Activated CD4-positive, alpha-beta T cell treated with anti-CD3 and anti-CD28 coated beads, Interleukin-2, amount 50 U/mL, for 16 hours (primary cell): ENCODE data around the gene PMVK.
"Not testable (repeated sequence)": the region's sequence is repeated elsewhere in the genome, so short reads cannot be mapped to it uniquely, and the experiment has no call there.

ENCODE experiments used
- DNase-seq: peaks from one replicate; pipeline ENCODE4 v3.0.0-alpha.2; 2020

Gene PMVK

DNA sequence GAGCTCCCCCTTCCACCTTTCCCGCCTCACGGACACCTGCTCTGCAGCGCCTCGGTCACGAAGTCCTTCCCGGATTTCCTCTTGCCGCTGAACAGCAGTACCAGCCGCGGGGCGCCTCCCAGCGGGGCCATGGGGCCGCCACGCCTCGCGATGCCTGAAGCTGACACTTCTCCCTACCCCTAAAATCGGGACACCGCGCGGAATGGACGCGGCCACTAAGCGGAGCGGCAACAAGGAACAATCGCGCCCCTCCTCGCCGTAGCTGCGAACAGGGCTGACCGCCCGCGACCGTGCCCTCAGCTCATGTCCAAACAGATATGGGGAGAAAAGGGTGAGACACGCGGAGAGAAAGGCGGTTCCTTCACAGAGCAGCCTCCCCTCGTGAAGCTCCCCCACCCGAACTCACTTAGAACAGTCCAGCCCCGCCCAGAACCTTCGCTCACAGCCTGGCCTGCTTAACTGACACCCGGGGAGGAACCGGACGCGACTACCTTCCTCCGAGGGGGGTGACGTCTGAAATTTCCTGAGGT lies at the start of gene PMVK:
Gene PMVK, minus strand, starts transcription at position 165 of the 530 bp plus-strand sequence. Its CDS starts 34 bp downstream, at position 131.
- DNase-seq: peak; percentile 96

DNA sequence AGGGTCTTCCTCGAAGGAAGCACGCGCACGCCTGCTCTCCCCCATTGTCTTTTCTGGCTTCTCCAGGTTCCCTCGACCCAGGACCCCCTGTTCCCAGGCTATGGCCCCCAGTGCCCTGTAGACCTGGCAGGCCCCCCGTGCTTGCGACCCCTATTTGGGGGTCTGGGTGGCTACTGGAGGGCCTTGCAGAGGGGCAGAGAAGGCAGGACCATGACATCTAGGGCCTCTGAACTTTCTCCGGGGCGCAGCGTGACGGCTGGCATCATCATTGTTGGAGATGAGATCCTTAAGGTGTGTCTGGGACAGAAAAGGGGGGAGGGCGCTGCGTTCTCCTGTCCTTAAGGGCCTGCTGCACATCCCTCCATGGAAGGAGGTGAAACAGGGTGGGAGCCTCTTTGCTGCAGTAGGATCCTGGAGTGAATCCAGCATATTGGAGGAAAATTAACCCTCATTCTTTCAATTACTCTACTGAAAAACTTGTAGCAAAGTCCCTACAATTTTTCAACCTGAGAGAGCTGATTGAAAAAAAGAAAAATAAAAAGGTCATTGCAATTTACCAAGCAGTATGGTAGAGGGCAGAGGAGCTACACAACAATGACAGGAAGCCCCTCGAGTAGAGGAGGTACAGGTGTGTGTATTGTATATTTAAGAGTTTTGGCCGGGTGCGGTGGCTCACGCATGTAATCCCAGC lies 47.4 kb upstream of the PMVK start:
- no peak for DNase-seq

DNA sequence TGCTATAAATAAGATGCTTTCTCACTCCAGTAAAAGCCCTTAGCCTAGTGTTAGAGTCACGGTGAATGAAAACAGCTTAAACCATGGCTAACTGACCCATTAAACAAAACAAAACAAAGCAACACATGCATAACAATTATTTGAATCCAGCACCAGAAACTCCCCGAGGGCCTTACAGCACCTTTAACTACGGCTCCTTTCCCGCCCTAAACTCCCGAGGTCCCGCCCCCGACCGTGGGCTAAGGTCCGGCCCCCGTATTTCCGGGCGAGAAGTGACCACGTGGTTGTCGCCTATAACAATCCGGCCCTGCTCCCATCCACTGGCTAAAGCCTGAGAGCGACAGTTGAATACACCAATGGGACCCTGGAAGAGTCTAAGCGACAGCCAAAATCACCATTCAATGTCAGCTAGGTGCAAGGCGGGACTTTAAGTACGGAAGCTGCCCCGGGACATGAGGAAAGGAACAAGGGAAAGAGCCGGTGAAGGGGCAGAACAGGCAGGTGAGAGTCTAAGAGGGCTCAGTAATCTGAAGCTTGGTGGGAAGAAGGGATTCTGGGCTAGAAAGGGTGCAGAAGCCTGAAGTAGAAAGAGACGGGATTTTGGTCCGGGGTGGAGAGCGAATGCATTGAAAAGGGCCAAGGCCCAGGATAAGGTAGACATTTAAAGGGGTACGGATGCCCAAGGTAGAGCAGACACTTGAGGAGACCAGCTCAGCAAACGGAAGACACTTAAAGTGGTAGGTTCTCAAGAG lies 46.6 kb upstream of the PMVK start, which contains the start of gene FLAD1:
Gene FLAD1, plus strand, starts transcription at position 448 of the 752 bp plus-strand sequence. CDS start 351 bp downstream, outside the sequence.
- peak; percentile 100 for DNase-seq

DNA sequence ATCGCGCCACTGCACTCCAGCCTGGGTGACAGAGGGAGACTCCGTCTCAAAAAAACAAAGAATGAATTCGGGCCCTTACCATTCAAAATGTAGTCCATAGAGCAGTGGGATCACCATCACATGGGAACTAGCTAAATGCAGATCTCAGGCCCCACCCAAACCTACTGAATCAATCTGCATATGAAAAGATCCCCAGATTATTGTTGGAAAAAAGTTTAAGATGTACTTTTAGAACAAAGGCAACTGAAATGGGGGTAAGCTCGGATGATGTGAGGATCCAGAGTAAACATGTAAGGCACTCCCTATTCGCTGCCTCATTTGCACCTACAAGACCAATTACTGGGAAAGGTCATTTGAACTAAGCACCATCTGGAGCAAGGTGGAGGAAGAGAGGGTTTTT lies 45.8 kb upstream of the PMVK start:
- no peak for DNase-seq

DNA sequence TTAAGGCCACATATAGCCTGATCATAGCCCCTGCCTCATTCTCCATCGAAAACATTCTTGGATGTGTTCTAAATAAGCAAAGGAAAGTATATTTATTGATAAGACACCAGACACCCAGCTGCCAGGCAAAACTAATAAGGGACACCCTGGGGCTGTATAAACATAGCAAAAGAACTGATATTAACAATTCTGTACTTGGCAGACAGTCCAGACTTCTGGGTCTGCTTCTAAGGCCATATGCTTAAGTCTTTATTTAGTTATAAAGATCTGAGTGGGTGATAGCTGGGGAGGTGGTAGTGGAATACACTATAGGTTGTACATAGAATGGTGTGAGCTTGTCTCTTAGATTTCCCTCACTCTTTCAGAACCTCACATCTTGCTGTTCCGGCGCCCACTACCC lies 41.8 kb upstream of the PMVK start:
- DNase-seq: no peak

DNA sequence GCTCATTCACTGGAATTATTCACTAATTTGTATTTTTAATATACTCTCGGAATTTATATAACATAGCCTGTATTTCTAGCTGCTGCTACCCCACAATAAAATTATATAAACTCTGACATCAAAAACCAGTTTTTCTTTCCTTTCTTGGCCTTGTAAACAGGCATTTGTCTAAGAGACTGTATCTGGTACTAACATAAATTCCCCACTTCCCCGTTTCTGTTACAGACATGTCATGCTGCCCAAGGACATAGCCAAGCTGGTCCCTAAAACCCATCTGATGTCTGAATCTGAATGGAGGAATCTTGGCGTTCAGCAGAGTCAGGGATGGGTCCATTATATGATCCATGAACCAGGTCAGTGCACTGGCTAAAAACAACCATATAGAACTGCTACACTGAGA lies 41.2 kb upstream of the PMVK start:
- DNase-seq: not testable (repeated sequence)

DNA sequence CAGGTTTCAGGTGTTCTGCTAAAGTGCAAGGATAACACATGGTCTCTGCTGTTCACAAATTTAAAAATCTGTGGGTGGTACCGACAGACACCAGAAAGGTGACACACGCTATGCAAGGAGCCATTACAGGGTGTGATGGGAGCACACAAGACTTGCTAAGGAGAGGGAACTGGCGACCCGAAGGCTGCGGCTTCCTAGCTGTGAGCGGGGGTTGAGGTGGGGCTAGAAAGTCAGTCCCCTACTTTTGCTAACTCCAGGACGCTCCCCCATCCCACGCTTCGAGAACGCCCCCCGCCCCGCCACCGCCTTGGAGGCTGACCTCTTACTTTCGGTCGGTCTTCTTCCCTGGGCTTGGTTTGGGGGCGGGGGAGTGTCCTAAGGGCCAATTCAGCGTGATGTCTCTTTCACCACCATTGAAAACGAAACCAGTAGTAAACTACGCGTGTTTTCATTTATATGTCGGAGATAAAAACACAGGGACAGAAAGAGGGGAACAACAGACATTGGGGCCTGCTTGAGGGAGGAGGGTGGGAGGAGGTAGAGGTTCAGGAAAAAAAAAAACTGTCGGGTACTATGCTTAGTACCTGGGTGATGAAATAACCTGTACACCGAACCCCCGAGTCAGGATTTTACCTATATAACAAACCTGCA lies 39.0 kb upstream of the PMVK start:
- DNase-seq: peak; percentile 69

DNA sequence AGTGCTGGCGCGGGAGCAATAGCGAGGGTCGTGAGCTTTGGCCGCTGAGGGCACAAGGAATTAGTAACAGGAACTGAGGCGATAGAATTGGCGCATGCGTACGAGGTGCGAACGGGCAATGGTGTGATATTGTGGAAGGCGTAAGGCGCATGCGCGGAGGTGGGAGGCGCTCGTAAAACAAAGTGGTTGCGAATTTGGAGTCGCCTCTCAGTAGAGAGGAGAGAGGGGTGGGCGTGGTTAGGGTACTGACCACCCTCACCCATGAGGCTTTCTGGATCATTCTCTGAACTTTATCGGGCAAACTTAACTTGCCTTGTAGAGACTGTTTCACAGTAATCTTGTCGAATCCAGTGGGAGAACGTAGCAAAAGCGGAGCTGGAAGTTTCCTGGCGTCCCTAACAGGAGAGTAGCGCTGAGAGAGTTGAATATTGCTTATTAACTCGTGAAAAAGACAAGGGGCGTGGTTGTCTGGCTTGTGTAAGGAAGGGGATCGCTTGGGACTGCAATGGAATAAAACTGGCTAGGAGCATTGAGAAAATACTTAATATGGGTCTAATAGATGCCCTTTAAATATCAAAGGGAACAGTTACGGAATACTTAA lies 38.4 kb upstream of the PMVK start:
- DNase-seq: peak; percentile 98

DNA sequence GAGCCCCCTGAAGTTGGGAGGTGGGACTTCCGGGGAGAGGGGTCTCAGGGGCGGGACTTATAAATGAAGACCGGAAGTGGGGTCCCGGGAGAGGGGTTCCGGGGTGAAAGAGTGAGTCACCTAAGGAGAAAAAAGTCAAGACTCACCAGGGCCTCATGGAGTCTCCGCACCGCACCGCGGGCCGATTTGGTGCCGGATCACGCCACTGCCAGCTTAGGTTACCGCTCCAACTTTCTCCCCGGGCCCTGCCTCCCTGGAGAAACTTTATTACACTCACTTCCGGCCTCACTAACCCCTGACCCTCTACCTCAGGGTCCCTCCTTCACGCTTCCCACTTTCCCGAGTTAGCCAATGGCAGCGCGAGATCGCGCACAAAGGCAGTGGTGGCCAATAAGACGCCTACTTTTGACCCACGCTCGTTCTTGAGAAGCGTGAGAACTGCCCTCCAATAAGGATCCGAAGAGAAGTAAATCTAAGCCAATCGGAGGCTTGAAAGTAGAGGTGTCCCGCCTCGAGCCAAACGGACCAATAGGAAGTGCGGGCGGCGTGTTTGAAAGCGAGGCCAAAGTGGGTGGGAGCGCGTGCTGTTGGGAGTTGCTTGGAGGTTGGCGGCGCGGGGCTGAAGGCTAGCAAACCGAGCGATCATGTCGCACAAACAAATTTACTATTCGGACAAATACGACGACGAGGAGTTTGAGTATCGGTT lies 37.7 kb upstream of the PMVK start, which contains the start of gene CKS1B:
Gene CKS1B, plus strand, starts transcription at position 580 of the 706 bp plus-strand sequence. Its CDS starts 65 bp downstream, at position 645.
- peak; percentile 99 for DNase-seq

DNA sequence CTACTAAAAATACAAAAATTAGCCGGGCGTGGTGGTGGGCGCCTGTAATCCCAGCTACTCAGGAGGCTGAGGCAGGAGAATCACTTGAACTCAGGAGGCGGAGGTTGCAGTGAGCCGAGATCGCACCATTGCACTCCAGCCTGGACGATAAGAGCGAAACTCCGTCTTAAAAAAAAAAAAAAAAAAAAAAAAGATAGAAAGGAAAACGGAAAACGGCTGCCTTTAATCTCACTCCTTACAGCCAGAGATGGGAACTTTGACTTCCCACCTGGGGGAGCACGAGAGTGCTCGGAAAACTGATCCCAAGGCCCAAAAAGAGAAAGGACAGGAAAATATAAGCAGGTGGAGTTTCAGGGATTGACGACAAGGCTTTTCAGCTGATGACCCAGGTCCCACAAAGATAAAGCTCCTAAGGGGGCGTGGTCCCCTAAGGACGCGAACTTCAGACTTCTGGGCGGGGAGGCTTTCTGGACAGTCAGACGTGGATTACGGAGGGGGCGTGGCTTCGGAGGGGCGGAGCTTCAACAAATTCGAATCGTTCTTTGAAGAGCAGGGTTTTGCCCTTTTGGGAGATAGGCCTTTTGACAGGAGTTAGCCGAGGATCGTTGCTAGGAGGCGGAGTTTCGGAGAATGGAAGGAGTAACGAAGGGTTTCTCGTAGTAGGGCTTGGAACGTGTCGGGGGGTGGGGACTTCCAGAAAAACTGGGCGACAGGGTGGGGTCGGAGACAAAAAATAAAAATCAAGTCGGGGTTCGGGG lies 37.0 kb upstream of the PMVK start:
- DNase-seq: peak; percentile 97

DNA sequence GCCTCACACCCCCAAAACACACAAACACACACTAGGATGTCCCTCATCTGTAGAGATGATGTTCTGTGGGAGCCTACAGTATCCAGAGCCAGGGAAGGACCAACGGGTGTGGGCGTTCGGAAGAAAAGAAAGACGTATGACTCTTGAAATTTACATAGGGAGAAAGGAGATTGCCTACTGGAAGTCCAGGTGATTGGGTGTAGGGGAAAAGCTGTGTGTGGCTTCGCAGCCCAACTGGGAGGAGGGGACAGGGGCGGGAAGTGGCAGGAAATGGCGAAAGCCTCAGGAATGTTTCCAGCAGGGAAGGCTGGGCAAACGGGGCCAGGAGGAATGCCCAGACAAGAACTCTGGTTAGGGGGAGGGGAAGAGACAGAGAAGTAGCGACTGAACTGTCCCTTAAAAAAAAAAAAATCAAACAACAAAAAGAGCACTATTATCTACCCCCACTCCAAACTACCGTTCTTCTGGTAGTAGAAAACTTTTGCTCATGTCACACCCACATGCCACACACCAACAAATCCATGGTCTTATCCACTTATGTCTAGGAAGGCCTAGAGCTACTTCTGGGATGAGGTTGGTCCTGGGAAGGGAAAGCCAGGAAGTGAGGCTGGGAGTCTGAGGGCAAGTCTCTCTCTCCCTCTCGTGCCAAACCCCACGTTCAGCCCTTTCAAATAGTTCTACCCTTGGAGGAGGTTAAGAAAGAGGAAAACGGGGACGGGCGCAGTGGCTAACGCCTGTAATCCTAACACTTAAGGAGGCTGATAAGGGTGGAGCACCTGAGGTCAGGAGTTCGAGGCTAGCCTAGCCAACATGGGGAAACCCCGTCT lies 36.2 kb upstream of the PMVK start:
- DNase-seq: no peak

DNA sequence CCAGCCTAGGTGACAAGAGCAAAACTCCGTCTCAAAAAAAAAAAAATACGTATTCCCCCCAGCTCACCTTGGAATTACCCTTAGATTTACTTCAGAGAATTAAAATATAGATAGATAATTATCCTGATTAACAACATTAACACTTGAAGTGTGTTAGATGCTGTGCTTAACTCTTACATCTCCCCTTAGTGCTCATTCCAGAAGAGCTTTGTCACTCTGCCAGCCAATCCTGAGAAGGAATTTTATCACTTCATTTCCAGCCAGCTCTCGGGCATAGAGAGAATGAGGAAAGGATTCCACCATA lies 35.6 kb upstream of the PMVK start:
- no peak for DNase-seq

DNA sequence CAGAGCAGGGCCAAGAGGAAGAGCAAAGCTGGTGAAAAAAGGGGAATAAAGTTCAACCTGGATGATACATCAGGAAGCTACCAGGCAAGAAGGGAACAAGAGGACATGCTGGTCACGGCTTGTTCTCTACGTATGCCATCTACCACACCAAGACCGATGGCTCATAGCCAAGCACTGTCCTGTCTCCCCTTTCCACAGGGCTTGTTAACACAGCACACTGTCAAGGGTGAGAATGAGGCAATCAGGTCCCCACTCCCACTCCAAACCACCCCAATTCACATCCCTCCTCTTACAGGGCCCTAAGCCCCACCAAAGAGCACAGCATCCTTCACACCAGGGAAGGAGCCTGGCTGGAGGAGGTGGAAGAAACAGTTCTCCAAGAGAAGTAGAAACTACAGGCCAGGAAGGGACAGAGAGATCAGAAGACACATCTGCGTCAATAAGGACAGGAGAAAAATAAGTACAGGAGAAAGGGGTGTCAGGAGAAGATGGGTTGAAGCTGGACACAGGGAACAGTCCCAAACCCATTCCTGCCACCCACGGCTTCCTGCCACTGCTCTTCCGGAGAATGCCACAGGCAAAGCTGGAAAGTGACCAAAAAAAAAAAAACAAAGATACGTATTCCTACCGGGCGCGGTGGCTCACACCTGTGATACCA lies 35.0 kb upstream of the PMVK start:
- DNase-seq: no peak

DNA sequence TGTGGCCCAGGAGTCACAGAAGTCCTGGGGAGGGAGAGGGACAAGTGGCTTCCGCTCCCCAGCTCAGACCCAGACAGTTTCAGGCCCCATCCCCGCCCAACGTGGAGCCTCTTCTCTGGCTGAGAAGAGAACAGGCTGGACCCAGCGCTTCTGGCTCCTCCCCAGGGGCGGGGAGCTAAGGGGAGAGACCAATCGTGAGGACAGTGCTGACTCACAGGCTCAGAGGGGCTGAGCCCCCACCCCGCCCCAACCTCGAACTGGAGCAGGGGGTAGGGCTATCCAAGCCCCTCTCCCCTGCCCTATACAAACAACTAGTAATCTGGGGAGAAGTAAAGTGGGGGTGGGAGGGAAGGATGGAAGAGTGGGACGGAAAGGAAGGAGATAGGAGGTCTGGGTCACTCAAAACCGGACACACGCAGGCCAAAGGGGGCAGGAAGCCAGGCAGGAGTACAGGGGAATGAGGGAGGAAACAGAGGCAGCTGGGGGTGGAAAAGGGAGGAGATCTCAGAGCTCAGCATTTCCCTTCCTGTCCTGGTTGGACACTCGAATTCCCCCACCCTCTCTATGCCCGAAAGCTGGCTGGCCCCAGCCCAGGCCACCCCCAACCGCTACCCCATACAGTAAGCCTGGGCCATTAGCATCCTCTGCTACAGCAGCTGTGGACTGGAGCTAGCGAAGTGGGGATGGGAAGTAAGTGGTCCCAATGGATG lies 34.3 kb upstream of the PMVK start, which contains the start of gene SHC1:
Gene SHC1, minus strand, starts transcription at position 117 of the 710 bp plus-strand sequence. CDS start 221 bp downstream, outside the sequence.
- DNase-seq: peak; percentile 60

DNA sequence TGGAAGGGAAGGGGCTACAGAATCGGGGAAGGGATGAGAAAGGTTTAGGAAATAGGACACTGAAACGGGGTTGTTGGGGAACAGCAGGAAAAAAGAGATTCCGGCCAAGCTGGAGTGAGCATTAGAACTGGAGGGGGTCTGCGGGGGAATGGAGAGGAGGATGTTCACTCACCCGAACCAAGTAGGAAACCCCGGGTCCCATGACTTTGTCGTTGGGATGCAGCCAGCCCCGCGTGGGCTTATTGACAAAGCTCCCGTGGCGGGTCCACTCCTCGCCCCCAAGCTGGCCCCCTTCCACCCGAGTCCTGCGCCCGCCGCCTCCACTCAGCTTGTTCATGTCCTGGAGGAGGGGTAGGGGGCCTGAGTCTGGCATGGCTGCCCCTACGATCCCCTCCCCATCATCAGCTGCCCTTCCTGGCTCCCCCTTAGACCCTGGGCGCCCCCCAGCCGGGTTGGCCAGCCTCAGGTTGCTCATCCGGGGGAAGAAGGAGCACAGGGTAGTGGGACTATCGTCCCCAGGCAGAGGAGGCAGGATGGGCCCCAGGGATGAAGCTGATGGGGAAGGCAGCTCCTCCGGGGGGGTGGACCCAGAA lies 33.4 kb upstream of the PMVK start:
- DNase-seq: no peak

DNA sequence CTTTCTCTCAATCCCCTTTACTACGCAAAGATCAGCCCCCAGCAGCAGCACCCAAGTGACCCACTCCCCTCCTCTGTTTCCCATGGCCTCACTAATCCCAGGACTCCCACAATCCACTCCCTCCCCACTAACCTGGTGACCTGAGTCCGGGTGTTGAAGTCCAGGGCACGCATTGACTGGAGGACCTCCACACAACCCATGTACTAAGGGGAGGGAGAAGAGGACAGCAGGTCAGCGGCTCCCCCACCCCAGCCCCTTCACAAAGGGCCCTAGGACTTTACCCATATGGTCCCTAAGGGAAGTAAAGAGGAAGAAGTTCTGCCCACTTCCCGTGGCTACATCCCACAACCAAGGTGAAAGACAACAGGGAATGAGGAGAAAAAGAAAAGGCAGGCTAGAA lies 32.7 kb upstream of the PMVK start:
- no peak for DNase-seq

DNA sequence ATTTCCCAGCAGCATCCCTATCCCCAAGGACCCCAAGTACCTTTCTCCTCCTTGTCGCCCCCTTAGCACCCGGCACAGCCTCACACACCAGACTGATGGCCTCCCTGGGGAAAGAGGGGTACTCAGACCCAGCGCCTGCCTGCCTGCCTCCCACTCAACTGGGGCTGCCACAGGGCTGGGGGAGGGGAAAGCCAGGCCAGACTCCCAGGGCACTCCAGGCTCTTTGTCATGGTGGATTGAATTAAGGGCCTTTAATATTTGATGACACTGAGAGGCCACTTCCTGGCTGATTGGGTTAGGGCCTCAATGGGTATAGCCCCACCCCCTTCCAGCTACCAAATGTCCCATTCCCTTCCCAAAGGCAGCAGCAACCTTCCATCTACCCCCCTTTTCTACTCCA lies 32.2 kb upstream of the PMVK start:
- DNase-seq: no peak

DNA sequence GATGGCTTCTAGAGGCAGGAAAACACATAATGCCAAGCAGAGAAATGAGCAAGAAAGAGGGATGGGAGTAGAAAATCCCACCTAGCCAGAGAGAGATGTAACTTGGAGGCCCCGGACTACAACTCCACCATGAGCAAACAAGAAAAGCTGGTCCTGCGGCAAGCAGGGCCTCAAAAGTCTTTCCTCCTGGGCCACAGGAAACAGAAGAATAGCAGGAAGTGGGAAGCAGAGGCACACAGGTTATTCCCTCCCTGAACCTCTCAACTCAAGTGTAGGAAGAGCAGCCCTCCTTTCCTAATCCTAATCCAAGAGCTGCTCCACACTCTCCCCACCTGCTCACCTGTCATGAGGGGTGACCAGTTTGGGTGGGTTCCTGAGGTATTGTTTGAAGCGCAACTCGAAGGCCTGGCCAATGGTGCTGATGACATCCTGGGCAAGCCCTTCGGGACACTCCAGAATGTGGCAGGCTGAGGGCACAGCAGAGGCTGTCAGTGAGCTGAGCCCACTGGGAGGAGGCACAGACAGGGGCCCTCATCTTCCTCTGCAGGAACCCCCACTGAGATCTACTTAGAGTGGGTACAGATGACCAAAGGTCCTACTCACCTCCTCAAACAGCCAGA lies 30.9 kb upstream of the PMVK start:
- DNase-seq: no peak

DNA sequence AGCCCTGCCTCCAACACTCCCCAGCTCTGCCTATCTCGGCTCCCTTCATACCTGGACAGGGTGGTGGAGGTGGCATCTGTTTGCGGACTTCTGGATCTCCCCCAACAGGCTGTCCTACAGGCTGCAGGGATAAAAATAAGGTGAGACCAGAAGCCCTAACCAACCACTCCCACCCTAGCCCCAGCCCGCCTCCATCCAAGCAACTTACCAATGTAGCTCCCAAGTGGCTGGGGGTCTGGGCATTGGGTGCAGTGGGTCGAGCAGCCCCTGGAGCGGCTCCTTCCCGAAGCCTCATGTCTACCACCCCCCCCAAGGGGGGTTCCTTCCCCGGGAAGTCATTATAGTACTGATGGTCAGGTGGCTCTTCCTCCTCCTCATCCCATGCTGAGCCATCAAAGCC lies 29.6 kb upstream of the PMVK start:
- DNase-seq: no peak
